Mucosa of rectum (tissue), 2 donors: ENCODE results near the gene ST8SIA2.

ENCODE experiments used
- H3K27ac ChIP-seq, 2 donors: one replicate each; pipeline ENCODE4 v1.7.0; 2013; ENCODE audit warnings: inconsistent platforms in 2 of 2, low read depth in 2 of 2, low read length in 2 of 2
- H3K27me3 ChIP-seq, 2 donors: one replicate each; pipeline ENCODE4 v1.7.0; 2013; ENCODE audit warnings: low read length in 2 of 2; ENCODE audit not compliant: control insufficient read depth in 2 of 2, insufficient read depth in 2 of 2
- H3K36me3 ChIP-seq, 2 donors: one replicate each; pipeline ENCODE4 v1.7.0; 2013; ENCODE audit warnings: low read length in 2 of 2; ENCODE audit not compliant: control insufficient read depth in 2 of 2, insufficient read depth in 2 of 2
- H3K4me1 ChIP-seq, 2 donors: one replicate each; pipeline ENCODE4 v1.7.0; 2013; ENCODE audit warnings: low read length in 2 of 2, mild to moderate bottlenecking in 1 of 2; ENCODE audit not compliant: control insufficient read depth in 2 of 2, insufficient read depth in 2 of 2
- H3K4me3 ChIP-seq, 2 donors: one replicate each; pipeline ENCODE4 v1.7.0; 2013; ENCODE audit warnings: low read length in 2 of 2
- H3K9ac ChIP-seq, 2 donors: one replicate each; pipeline ENCODE4 v1.7.0; 2013; ENCODE audit warnings: low read length in 2 of 2, low read depth in 1 of 2, mild to moderate bottlenecking in 1 of 2
- H3K9me3 ChIP-seq, 2 donors: one replicate each; pipeline ENCODE4 v1.7.0; 2013; ENCODE audit warnings: low read length in 2 of 2; ENCODE audit not compliant: control insufficient read depth in 2 of 2
- donor health status: healthy.
- donor health status: Normal muscosa, but diverticular disease.

The ST8SIA2 gene

DNA sequence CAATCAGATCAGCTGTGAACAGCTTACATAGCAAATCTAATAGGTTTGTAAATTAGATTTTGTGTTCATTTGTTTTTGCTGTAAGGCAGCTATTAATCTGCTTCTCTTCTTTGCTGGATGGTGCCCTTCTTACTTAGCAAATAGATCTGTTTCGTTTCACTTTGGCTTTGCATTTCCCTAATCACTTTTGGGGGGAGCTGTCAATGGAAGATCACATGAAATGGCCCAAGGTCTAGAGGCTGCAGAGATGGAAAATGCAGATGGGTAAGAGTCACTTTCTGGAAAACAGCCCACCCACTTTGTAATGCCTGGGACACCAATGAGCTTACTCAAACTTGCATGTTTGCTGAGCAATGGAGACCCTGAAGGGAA is 36.4 kb downstream of the ST8SIA2 start:
- no peaks in the 10 kb centered on the region for H3K36me3 ChIP-seq
- peaks cover 0 to 2% of the 10 kb centered on the region in 2 donors for H3K27me3 ChIP-seq
- no peak overlapping the region for H3K4me3 ChIP-seq
- no peak overlapping the region for H3K27ac ChIP-seq
- no peak overlapping the region for H3K9ac ChIP-seq
- H3K9me3 ChIP-seq, result no peaks in the 10 kb centered on the region
- no peaks in the 10 kb centered on the region for H3K4me1 ChIP-seq

DNA sequence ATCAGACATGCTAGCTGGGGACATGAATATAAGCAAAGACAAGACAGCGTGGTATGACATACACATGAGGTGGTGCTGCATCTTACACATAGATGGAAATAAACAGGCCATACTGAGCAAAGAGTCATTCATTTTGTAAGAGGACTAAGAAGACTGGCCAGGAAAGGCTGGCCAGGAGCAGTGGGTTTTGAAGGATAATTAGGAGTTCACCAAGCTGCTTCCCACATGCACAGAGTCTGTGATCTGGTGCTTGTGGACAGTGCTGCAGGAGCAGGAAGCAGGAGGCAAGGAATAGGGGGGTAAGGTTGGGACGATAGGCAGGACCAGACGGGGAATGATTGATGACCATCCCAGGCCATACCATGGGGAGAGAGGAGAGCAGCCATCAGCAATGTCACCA is 41.5 kb downstream of the ST8SIA2 start:
- H3K27ac ChIP-seq, result no peak overlapping the region
- H3K4me1 ChIP-seq, result no peaks in the 10 kb centered on the region
- H3K27me3 ChIP-seq, result no peaks in the 10 kb centered on the region
- H3K9me3 ChIP-seq, result no peaks in the 10 kb centered on the region
- H3K4me3 ChIP-seq, result no peak overlapping the region
- H3K9ac ChIP-seq, result no peak overlapping the region
- H3K36me3 ChIP-seq, result no peaks in the 10 kb centered on the region

DNA sequence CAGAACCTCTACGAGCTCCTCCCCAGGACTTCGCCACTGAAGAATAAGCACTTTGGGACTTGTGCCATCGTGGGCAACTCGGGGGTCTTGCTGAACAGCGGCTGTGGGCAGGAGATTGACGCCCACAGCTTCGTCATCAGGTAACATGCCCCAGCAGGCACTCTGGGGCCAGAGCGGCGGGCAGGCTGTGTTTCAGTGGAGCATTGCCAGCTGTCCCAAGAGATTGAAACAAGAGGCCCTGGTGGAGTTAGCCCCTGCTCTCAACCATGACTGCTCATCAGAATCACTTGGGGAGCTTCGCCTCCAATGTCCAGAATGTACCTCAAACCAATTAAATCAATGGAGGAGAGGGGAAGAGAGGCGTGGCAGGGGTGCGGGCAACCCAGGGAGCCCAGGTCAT is 44.8 kb downstream of the ST8SIA2 start:
- no peak overlapping the region for H3K27ac ChIP-seq
- H3K9ac ChIP-seq, result no peak overlapping the region

DNA sequence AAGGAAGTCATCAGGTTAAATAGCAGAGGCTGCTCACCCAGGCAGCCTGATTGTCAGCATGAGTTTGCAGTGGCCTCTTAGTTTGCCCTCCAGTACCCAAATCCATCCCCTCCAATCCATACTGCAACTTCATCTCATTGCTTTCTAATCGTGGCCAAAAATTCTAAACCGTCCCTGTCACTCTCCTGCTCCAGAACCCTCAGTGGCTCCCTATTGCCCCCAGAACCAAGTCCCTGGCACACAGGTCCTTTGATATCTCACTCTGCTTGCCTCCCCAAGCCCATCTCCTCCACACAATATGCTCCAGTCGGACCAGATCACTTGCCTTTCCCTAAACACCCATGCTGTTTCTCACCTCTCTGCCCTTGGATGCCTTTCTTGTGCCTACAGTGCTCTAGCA is 49.7 kb downstream of the ST8SIA2 start:
- H3K9me3 ChIP-seq, result no peaks in the 10 kb centered on the region
- no peaks in the 10 kb centered on the region for H3K4me1 ChIP-seq
- H3K4me3 ChIP-seq, result no peak overlapping the region
- H3K9ac ChIP-seq, result no peak overlapping the region
- H3K36me3 ChIP-seq, result no peaks in the 10 kb centered on the region
- no peaks in the 10 kb centered on the region for H3K27me3 ChIP-seq
- no peak overlapping the region for H3K27ac ChIP-seq

More for the DNA sequence above, 44.8 kb downstream of the ST8SIA2 start:
- H3K4me1 ChIP-seq, result no peaks in the 10 kb centered on the region
- no peaks in the 10 kb centered on the region for H3K27me3 ChIP-seq
- H3K36me3 ChIP-seq, result no peaks in the 10 kb centered on the region
- no peak overlapping the region for H3K4me3 ChIP-seq
- no peaks in the 10 kb centered on the region for H3K9me3 ChIP-seq

DNA sequence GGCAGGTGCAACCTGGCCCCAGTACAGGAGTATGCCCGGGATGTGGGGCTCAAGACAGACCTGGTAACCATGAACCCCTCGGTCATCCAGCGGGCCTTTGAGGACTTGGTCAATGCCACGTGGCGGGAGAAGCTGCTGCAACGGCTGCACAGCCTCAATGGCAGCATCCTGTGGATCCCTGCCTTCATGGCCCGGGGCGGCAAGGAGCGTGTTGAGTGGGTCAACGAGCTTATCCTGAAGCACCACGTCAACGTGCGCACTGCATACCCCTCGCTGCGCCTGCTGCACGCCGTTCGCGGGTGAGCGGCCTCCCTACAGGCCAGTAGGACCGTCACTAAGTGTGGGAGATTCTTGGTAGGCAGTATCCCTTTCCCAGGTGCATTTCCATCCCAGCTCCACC is 51.0 kb downstream of the ST8SIA2 start:
- Histone ChIP-seq H3K9ac (no peak overlapping the region), H3K4me3 (no peak overlapping the region), H3K27me3 (no peaks in the 10 kb centered on the region), H3K4me1 (no peaks in the 10 kb centered on the region), H3K27ac (no peak overlapping the region), H3K9me3 (no peaks in the 10 kb centered on the region), H3K36me3 (no peaks in the 10 kb centered on the region)

DNA sequence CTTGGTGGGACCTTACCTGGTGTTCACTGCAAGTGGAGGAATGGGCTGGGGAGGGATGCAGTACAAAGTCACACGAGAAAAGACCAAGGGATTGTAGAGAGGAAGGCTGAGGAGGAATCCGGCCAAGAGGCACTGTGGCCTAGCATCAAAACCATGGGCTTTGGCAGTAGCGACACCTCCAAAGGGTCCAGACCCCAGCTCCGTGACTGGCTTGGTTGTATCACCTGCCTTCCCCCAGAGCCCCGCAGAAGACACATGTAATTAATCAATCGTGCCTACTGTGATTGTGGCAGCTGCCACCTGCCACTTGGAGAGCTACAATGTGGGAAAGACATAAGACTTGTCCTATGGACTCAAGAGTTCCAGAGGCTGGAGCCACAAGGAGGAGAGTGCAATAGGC is 54.7 kb downstream of the ST8SIA2 start:
- Histone ChIP-seq H3K9ac (no peak overlapping the region), H3K9me3 (no peaks in the 10 kb centered on the region), H3K27me3 (peaks cover 0 to 4% of the 10 kb centered on the region in 2 donors), H3K27ac (no peak overlapping the region), H3K4me1 (no peaks in the 10 kb centered on the region), H3K36me3 (no peaks in the 10 kb centered on the region), H3K4me3 (no peak overlapping the region)

DNA sequence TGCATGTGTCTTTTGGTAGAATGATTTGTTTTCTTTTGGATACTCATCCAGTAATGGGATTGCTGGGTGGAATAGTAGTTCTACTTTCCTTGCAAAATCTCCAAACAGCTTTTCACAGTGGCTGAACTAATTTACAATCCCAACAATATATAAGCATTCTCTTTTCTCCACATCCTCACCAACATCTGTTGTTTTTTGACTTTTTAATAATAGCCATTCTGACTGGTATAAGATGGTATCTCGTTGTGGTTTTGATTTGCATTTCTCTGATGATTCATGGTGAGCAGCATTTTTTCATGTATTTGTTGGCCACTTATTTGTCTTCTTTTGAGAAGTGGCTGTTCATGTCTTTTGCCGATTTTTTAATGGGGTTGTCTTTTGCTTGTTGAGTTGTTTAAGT is 55.8 kb downstream of the ST8SIA2 start:
- Histone ChIP-seq H3K9me3 (no peaks in the 10 kb centered on the region), H3K27ac (no peak overlapping the region), H3K27me3 (peaks cover 0 to 4% of the 10 kb centered on the region in 2 donors), H3K36me3 (no peaks in the 10 kb centered on the region), H3K9ac (no peak overlapping the region), H3K4me1 (no peaks in the 10 kb centered on the region), H3K4me3 (no peak overlapping the region)

DNA sequence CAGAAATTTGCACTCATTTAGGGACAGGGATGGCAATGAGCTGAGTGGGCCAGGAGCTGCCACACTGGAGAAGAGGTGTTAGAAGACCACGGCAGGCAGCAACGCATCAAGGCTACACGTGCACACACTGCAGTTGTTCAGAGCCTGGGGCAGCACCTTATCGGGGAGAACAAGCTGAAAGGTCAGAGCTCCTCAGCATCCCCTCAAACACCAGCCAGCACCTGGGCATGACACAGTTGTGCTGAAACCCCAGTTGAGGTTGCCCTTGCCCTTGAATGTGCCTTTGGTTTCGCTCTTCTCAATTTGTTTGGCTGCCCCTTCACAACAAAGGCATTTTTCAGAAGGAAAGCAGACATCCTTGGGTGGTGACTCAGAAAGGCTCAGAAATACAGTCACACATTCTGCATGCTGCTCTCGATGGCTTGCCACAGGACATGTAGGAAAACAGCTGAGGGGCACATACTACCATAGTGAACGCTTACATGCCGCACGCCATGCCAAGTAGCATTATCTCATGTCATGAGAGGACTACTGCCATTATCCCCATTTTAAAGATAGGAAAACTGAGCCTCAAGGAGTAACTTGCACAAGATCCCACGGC is 57.6 kb downstream of the ST8SIA2 start:
- Histone ChIP-seq H3K4me1 (no peaks in the 10 kb centered on the region), H3K9ac (no peak overlapping the region), H3K27me3 (peaks cover 0 to 4% of the 10 kb centered on the region in 2 donors), H3K4me3 (no peak overlapping the region), H3K27ac (no peak overlapping the region), H3K9me3 (no peaks in the 10 kb centered on the region), H3K36me3 (no peaks in the 10 kb centered on the region)

DNA sequence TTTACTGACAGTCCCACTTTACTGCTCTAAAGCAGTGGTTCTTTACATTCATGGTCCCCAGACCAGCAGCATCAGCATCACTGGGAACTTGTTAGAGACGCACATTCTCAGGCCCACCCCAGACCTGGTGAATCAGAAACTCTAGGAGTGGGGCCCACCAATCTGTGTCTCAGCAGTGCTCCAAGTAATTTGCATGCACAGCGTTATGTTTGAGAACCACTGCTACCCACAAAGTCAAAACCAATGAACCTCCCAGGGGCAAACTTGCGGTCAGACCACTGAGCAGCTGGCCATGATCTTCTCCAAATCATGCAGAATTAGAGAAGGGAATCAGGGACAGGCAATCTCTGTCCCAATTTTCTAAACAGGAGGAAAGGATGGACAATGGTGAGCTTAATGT is 58.5 kb downstream of the ST8SIA2 start:
- Histone ChIP-seq H3K9me3 (no peaks in the 10 kb centered on the region), H3K27me3 (peaks cover 0 to 4% of the 10 kb centered on the region in 2 donors), H3K9ac (no peak overlapping the region), H3K36me3 (no peaks in the 10 kb centered on the region), H3K4me1 (no peaks in the 10 kb centered on the region), H3K27ac (no peak overlapping the region), H3K4me3 (no peak overlapping the region)

DNA sequence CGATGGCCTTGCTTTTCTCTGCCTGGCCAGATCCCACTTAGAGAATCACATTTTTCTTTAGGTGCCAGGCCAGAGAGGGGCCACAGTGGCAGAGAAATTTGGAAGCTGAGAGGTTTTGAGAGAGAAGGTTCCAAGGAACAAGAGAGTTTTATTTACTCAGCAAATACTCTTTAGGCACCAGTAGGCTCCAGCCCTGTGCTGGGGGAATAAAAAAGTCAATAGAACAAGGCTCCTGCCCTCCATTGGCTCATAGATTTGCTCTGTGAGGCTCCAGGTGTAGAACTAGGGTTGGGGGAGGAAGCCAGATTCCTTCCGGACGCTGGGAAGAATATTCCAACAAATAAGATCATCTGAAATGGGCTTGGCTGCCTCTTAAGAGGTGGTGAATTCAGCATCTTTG is 59.9 kb downstream of the ST8SIA2 start:
- Histone ChIP-seq H3K36me3 (no peaks in the 10 kb centered on the region), H3K9me3 (no peaks in the 10 kb centered on the region), H3K9ac (no peak overlapping the region), H3K4me3 (no peak overlapping the region), H3K4me1 (no peaks in the 10 kb centered on the region), H3K27ac (no peak overlapping the region), H3K27me3 (peaks cover 0 to 4% of the 10 kb centered on the region in 2 donors)
